NB4 (cell line): ENCODE data around the gene AP3S2.
A peak's percentile ranks its signal among the peaks of the same experiment; 100 is the strongest.

Experiments
- DNase-seq: peaks from one replicate; pipeline ENCODE4 v3.0.0; 2010; ENCODE audit warnings: low read depth
- H3K4me3 ChIP-seq: one replicate; pipeline ENCODE4 v1.5.1; 2011; ENCODE audit warnings: mild to moderate bottlenecking, low read depth, low read length, moderate library complexity
- MYC ChIP-seq: IDR thresholded peaks from 2 replicates; pipeline ENCODE4 v1.6.1; 2011; ENCODE audit warnings: low read depth, low read length
- POLR2A ChIP-seq: IDR thresholded peaks from 2 replicates; pipeline ENCODE4 v1.6.1; 2011; ENCODE audit warnings: mild to moderate bottlenecking; ENCODE audit not compliant: insufficient read length; ENCODE audit errors: extremely low read depth
- TF ChIP-seq, protein P1 (sequence below): IDR thresholded peaks from one replicate; pipeline ENCODE4 v1.5.1; 2012; ENCODE audit warnings: low read depth, low read length
- TF ChIP-seq, protein P2 (sequence below): IDR thresholded peaks from 2 replicates; pipeline ENCODE4 v1.6.1; 2011; ENCODE audit warnings: low read depth, low read length

AP3S2 gene

DNA sequence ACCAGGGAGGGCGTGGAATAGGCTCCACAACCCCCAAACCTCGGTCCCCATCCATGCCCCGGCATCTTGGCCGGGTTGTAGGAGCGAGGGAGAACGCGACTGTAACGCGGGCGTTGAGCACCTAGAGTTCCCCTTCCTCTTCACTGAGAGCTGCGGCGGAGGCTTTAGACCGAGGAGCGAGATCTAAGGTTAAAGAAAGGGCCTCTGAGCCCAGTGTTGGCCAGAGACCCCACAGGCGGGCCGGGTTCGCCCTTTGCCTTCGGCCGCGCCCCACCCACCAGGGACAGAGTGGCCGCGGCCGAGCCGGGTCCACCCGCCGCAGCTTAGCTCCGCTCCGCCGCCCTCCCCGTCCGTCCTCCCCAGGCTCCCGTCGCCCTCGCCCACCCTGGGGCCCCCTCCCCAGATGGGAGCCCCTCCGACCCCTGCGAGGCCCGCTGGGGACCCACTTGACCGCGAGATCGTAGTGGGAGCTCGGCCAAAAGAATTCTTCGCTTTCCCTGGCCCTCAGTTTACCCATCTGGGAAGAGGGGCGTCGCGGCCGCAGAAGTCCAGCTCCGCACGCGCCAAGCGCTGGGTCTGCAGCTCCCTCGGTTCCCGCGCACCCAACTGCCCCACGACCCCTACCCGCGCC lies 79.6 kb downstream of the AP3S2 start:
- TF ChIP-seq POLR2A (no peak), MYC (no peak)
- TF ChIP-seq, protein P1, sequence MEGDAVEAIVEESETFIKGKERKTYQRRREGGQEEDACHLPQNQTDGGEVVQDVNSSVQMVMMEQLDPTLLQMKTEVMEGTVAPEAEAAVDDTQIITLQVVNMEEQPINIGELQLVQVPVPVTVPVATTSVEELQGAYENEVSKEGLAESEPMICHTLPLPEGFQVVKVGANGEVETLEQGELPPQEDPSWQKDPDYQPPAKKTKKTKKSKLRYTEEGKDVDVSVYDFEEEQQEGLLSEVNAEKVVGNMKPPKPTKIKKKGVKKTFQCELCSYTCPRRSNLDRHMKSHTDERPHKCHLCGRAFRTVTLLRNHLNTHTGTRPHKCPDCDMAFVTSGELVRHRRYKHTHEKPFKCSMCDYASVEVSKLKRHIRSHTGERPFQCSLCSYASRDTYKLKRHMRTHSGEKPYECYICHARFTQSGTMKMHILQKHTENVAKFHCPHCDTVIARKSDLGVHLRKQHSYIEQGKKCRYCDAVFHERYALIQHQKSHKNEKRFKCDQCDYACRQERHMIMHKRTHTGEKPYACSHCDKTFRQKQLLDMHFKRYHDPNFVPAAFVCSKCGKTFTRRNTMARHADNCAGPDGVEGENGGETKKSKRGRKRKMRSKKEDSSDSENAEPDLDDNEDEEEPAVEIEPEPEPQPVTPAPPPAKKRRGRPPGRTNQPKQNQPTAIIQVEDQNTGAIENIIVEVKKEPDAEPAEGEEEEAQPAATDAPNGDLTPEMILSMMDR = no peak
- TF ChIP-seq, protein P2, sequence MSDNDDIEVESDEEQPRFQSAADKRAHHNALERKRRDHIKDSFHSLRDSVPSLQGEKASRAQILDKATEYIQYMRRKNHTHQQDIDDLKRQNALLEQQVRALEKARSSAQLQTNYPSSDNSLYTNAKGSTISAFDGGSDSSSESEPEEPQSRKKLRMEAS = no peak
- DNase-seq = peak; percentile 75
- peak overlapping the region; percentile 93 for H3K4me3 ChIP-seq

DNA sequence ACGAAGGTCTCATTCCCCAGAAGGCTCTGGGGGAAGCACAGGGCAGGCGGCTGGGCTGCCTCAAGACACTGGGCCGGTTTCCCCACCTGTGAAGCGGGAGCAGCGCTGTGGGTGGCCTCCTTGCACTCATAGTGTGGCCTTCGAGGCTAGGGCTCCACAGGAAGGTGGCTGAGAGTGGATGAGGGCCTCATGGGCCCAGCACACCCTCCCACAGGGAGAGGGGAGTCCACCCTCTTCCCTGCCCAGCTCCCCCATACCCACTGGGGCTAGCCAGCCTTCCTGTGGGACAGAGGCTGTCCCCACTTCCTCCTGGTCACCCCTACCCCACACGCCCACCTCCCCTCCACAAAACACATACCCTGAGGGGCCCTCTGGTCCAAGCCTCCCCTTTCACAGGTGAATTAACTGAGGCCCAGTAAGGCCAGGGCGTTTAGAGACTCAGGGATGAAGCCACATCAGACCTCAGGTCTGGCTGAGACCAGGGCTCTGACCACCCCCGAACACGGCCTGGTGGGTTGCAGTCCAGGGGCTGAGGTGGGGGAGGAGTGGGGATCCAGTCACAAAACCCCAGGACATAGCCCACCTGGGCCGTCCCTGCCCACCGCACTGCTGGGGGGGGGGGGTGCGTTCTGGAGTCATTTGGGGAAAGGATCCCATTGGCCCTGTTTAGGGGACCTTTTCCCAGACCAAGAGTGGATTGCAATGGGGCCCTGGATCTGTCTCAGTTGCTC lies 80.2 kb downstream of the AP3S2 start:
- DNase-seq = peak; percentile 67
- TF ChIP-seq POLR2A (peak; percentile 28), MYC (peak; percentile 63)
- TF ChIP-seq, protein P1 = no peak
- TF ChIP-seq, protein P2 = peak; percentile 59
- H3K4me3 ChIP-seq = peak overlapping the region; percentile 93

DNA sequence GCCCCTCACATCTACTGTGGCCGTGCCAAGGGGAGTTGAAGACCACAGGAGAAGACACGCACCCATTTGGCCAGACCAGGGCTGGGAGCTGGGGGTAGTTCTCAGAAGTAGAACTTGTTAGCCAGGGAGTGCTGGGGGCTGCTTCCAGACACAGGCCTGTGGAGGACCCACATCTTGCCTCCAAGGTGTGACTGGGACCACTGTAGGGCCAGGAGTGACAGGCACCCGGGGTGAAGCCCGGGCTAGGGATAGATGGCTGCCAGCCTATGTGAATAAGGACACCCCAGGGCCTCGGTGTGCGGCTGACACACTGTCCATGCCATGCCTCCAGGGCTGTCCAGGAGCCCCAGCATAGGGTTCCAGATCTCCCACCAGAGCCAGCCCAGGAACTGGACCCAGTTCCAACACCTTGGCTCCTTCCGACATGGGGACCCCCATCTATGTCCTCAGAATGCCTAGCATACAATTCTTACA lies 80.9 kb downstream of the AP3S2 start:
- TF ChIP-seq MYC = no peak
- no peak for TF ChIP-seq POLR2A
- TF ChIP-seq, protein P1 = no peak
- TF ChIP-seq, protein P2 = no peak
- no peak for DNase-seq
- peak overlapping the region; percentile 93 for H3K4me3 ChIP-seq

DNA sequence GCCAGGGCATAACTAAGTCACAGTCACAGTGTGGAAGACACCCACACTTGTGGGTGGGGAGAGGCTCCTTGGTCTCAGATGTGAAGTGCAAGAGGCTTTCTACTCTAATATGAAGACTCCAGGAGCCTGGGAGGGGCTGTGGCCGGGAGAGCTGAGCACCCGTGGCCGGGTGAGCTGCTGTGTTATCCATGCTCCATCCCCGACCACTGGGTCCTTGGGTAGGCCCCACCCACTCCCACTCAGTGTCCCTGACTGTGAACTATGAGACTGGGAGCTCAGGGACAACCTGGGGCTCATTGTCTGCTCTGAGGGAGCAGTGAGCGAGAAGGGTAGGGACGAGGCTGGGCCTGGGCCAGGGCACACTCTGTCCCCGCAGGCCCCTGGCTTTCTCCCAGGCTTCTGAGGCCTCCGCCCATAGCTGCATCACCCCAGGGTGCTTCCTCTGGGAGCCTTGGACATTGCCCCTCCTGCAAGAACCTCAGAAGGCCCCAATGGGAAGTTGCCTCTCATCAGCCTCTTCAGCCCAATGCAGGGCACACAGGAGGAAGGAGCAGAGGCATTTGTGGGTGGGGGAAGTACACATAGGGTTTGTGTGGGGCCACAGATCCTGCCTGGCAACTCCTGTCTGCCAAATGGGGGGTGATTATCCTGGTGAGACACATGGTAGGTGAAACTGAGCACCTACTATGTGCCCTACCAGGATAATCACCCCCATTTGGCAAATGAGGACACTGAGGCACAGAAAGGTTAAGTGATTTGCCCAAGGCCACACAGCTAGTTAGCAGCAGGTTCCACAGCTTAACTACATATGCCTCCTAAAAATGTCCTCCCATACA lies 81.6 kb downstream of the AP3S2 start:
- H3K4me3 ChIP-seq = peak overlapping the region; percentile 93
- DNase-seq = peak; percentile 89
- TF ChIP-seq MYC (no peak; the same call in 1 of the 2 replicates), POLR2A (peak; percentile 14)
- TF ChIP-seq, protein P2 = no peak; the same call in 1 of the 2 replicates
- TF ChIP-seq, protein P1 = no peak

DNA sequence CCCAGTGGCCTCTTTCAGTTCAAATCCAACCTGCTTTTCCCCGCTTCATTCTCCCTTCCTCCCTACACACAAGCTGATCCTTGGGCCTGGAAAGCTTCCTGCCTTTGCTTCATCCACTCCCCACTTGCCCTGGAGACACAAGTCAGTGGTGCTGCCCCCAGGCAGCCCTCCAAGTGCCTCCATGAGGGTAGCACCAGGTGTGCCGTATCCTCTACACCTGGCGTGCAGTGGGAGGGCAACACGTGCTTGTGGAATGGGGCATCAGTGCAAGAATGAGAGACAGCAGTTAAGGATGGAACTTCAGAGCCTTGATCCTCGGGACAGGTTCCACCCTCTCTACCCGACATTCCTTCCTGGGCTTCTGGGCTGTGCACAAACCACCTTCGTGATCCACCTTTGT lies 83.0 kb downstream of the AP3S2 start:
- TF ChIP-seq, protein P2 = no peak
- TF ChIP-seq, protein P1 = no peak
- TF ChIP-seq MYC (no peak), POLR2A (no peak)
- peak overlapping the region; percentile 36 for H3K4me3 ChIP-seq
- no peak for DNase-seq
